ENCODE data around the gene BIK.

Gene BIK

DNA sequence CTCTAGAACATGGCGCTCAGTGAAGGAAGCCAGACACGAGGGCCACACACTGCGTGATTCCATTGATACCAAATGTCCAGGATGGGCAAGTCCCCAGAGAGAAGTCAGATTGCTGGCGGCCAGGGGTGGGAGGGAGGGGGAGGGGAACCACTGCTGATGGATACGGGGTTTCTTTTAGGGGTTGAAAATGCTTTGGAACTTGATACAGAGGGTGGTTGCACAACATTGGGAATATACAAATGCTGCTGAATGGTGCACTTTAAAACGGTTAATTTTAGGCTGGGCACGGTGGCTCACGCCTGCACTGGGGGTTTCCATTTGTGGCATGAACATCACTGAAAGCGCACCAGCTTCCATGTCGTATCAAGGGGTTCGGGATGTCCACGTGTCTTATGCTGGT is 45.9 kb downstream of the BIK start:
- H3K27ac ChIP-seq: no peak overlapping the region
- TF ChIP-seq ZFX (IDR thresholded peaks at IDR 0.05; ENCODE audit: borderline replicate concordance) (no peak), CTCF (IDR thresholded peaks at IDR 0.05) (no peak)

- no peak for TF ChIP-seq ZFX (IDR thresholded peaks at IDR 0.05; ENCODE audit: borderline replicate concordance)
- no peak for TF ChIP-seq CTCF (IDR thresholded peaks at IDR 0.05)
- no peak overlapping the region for H3K27ac ChIP-seq
These were observed 47.5 kb downstream of the BIK start for GRCh38 chr22:43157874-43158546.

DNA sequence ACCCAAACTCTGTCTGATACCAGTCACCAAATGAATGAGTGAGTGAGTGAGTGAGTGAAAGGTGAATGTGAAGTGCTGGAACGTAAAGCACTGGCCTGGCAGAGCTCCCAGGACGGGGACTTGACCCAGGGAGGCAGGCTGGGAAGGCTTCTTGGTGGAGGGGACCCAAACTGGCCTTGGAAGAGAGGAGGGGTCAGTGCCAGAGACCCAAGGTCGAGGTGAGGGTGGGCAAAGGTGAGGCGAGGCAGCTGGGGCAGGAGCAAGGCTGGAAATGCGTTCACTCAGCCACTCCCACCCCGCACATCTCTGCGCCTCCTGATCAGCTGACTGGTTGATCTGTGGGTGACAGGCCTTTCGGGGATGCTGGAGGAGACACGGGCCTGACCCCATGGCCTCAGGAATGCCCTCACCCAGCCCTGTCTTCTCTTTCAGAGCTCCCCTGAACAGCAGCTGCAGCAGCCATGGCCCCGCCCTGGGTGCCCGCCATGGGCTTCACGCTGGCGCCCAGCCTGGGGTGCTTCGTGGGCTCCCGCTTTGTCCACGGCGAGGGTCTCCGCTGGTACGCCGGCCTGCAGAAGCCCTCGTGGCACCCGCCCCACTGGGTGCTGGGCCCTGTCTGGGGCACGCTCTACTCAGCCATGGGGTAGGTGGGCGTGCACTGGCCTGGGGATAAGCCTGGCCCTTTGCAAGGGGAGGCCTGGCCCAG is 48.4 kb downstream of the BIK start:
- no peak overlapping the region for H3K27ac ChIP-seq
- TF ChIP-seq ZFX (IDR thresholded peaks at IDR 0.05; ENCODE audit: borderline replicate concordance): no peak
- TF ChIP-seq CTCF (IDR thresholded peaks at IDR 0.05): no peak

- no peak overlapping the region for H3K27ac ChIP-seq
- TF ChIP-seq CTCF (IDR thresholded peaks at IDR 0.05) (peak; percentile 40), ZFX (IDR thresholded peaks at IDR 0.05; ENCODE audit: borderline replicate concordance) (no peak)
These were observed 49.1 kb downstream of the BIK start for GRCh38 chr22:43159484-43160178.

- TF ChIP-seq ZFX (IDR thresholded peaks at IDR 0.05; ENCODE audit: borderline replicate concordance) (no peak), CTCF (IDR thresholded peaks at IDR 0.05) (no peak)
These were observed 50.1 kb downstream of the BIK start for GRCh38 chr22:43160497-43161126.

DNA sequence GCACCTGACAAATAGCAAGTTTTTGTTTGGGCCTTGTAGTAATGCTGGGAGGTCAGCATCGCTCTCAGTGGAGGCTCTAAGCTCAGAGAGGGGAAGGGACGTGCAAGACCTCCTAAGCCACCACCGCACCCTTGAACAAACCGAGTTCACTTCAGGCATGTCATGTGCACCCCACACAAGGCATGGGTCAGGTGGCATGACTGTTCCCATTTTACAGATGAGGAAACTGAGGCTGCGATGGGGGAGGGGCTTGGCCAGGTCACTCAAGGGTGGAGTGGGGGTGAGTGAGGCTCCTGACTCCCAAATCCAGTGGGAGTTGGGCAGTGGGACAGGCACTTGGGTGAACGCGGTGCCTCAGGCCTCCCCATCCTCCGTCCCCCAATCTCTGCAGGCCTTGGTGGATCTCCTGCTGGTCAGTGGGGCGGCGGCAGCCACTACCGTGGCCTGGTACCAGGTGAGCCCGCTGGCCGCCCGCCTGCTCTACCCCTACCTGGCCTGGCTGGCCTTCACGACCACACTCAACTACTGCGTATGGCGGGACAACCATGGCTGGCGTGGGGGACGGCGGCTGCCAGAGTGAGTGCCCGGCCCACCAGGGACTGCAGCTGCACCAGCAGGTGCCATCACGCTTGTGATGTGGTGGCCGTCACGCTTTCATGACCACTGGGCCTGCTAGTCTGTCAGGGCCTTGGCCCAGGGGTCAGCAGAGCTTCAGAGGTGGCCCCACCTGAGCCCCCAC is 52.0 kb downstream of the BIK start:
- no peak overlapping the region for H3K27ac ChIP-seq
- TF ChIP-seq CTCF (IDR thresholded peaks at IDR 0.05) (no peak), ZFX (IDR thresholded peaks at IDR 0.05; ENCODE audit: borderline replicate concordance) (no peak)

More at GRCh38 chr22:43160497-43161126, 50.1 kb downstream of the BIK start:
- H3K27ac ChIP-seq: no peak overlapping the region
